GM12891 (cell line): Measurements from ENCODE around the gene ITPR1.

Source experiments
- PAX5 ChIP-seq: IDR thresholded peaks from 2 replicates; pipeline ENCODE4 v1.6.1; 2011; ENCODE audit warnings: low read length, moderate library complexity, mild to moderate bottlenecking; ENCODE audit not compliant: insufficient read depth, severe bottlenecking
- POLR2A ChIP-seq: IDR thresholded peaks from 2 replicates; pipeline ENCODE4 v1.6.1; 2011; ENCODE audit warnings: low read depth, low read length, control low read depth
- POLR2AphosphoS5 ChIP-seq: IDR thresholded peaks from 2 replicates; pipeline ENCODE4 v1.6.1; 2011; ENCODE audit warnings: low read depth, low read length, control low read depth
- SPI1 ChIP-seq: IDR thresholded peaks from 2 replicates; pipeline ENCODE4 v1.6.1; 2011; ENCODE audit warnings: low read depth, low read length, control low read depth
- TAF1 ChIP-seq: IDR thresholded peaks from 2 replicates; pipeline ENCODE4 v1.6.1; 2011; ENCODE audit warnings: low read depth, low read length, control low read depth

GRCh38 chr3:4841225-4841624 is 348.1 kb downstream of the ITPR1 start:
- TF ChIP-seq TAF1 (no peak), POLR2AphosphoS5 (no peak), POLR2A (no peak), SPI1 (no peak), PAX5 (no peak)
